MM.1S (cell line): Measurements from ENCODE around the gene MTHFD2.

Experiments
- DNase-seq: peaks from one replicate; pipeline ENCODE4 v3.0.0-alpha.2; 2015
- H2AFZ ChIP-seq: fragments of 300-600 bp; sonication (generic); 2 replicates; pipeline ENCODE4 v1.6.0; 2016; ENCODE audit warnings: antibody characterized with exemption, low read length
- H3F3A ChIP-seq: fragments of 300-600 bp; sonication (generic); 2 replicates; pipeline ENCODE4 v1.6.1; 2016; ENCODE audit warnings: mild to moderate bottlenecking, antibody characterized with exemption, low read length, moderate library complexity, mixed read lengths; ENCODE audit not compliant: insufficient read depth
- H3K27ac ChIP-seq: fragments of 300-600 bp; sonication (generic); 2 replicates; pipeline ENCODE4 v1.5.1; 2016; ENCODE audit warnings: mild to moderate bottlenecking, low read length
- H3K27me3 ChIP-seq: fragments of 300-600 bp; sonication (generic); replicated peaks from 2 replicates; pipeline ENCODE4 v1.6.0; 2016; ENCODE audit warnings: low read length; ENCODE audit not compliant: insufficient read depth
- H3K36me3 ChIP-seq: fragments of 300-600 bp; sonication (generic); replicated peaks from 2 replicates; pipeline ENCODE4 v1.6.1; 2016; ENCODE audit warnings: mild to moderate bottlenecking, low read length, mixed read lengths; ENCODE audit not compliant: insufficient read depth
- H3K4me1 ChIP-seq: fragments of 300-600 bp; sonication (generic); 2 replicates; pipeline ENCODE4 v1.6.1; 2016; ENCODE audit warnings: low read length, mixed read lengths
- H3K4me2 ChIP-seq: fragments of 300-600 bp; sonication (generic); 2 replicates; pipeline ENCODE4 v1.6.0; 2016; ENCODE audit warnings: low read depth, low read length
- H3K4me3 ChIP-seq: fragments of 300-600 bp; sonication (generic); 2 replicates; pipeline ENCODE4 v1.5.1; 2016; ENCODE audit warnings: low read length, mixed read lengths
- H3K79me2 ChIP-seq: fragments of 300-600 bp; sonication (generic); 2 replicates; pipeline ENCODE4 v1.6.1; 2016; ENCODE audit warnings: mixed run types, low read length, mixed read lengths
- H3K9ac ChIP-seq: fragments of 300-600 bp; sonication (generic); 2 replicates; pipeline ENCODE4 v1.6.1; 2016; ENCODE audit warnings: low read length, mixed read lengths
- H3K9me2 ChIP-seq: fragments of 300-600 bp; sonication (generic); replicated peaks from 2 replicates; pipeline ENCODE4 v1.6.1; 2016; ENCODE audit warnings: mild to moderate bottlenecking, low read length, mixed read lengths; ENCODE audit not compliant: insufficient read depth
- H3K9me3 ChIP-seq: fragments of 300-600 bp; sonication (generic); replicated peaks from 2 replicates; pipeline ENCODE4 v1.6.1; 2016; ENCODE audit warnings: mild to moderate bottlenecking, low read length, mixed read lengths; ENCODE audit not compliant: insufficient read depth
- H4K20me1 ChIP-seq: fragments of 300-600 bp; sonication (generic); 2 replicates; pipeline ENCODE4 v1.6.1; 2016; ENCODE audit warnings: mild to moderate bottlenecking, low read length, moderate library complexity, mixed read lengths; ENCODE audit not compliant: insufficient read depth
- EZH2 ChIP-seq: fragments of 300-600 bp; sonication (generic); optimal IDR thresholded peaks from 2 replicates; pipeline ENCODE3; 2017; ENCODE audit warnings: low read depth, mild to moderate bottlenecking, antibody characterized with exemption, low read length, mixed read lengths
- EZH2phosphoT487 ChIP-seq: fragments of 300-600 bp; sonication (generic); IDR thresholded peaks from 2 replicates; pipeline ENCODE4 v1.6.1; 2018; ENCODE audit warnings: antibody characterized with exemption, low read length
- TF ChIP-seq, protein P1 (sequence below): fragments of 300-600 bp; sonication (generic); IDR thresholded peaks from 2 replicates; pipeline ENCODE4 v1.5.1; 2016; ENCODE audit warnings: antibody characterized with exemption, low read length, mixed read lengths

Gene MTHFD2

DNA sequence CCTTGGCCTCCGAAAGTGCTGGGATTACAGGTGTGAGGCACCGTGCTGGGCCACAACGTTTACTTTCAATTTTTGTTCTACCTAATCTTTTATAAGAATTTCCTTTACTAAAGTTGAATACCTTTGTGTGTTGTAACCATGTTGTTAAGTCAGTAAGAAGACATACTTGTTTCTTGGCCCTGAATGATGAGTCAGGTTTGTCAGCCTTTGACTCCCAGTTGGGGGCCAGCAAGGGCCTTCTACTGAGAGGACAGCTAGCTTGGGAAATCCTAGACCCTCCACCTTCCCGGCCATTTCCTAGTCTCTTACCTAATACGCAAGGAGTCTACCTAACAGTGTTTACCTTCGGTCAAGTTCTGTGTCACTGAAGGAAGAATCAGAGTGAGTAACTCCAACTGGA is 22.7 kb downstream of the MTHFD2 start:
- Histone ChIP-seq H3K9me3 (no peaks in the 10 kb centered on the region), H3K4me1 (no peaks in the 10 kb centered on the region), H3K36me3 (no peaks in the 10 kb centered on the region), H3K9ac (no peak overlapping the region), H3K9me2 (no peaks in the 10 kb centered on the region), H2AFZ (no peak overlapping the region), H3F3A (no peaks in the 10 kb centered on the region; the same call in 1 of the 2 replicates), H3K27me3 (no peaks in the 10 kb centered on the region), H3K4me2 (no peak overlapping the region), H4K20me1 (no peaks in the 10 kb centered on the region), H3K27ac (no peak overlapping the region), H3K4me3 (no peak overlapping the region), H3K79me2 (no peaks in the 10 kb centered on the region)
- TF ChIP-seq, protein P1, sequence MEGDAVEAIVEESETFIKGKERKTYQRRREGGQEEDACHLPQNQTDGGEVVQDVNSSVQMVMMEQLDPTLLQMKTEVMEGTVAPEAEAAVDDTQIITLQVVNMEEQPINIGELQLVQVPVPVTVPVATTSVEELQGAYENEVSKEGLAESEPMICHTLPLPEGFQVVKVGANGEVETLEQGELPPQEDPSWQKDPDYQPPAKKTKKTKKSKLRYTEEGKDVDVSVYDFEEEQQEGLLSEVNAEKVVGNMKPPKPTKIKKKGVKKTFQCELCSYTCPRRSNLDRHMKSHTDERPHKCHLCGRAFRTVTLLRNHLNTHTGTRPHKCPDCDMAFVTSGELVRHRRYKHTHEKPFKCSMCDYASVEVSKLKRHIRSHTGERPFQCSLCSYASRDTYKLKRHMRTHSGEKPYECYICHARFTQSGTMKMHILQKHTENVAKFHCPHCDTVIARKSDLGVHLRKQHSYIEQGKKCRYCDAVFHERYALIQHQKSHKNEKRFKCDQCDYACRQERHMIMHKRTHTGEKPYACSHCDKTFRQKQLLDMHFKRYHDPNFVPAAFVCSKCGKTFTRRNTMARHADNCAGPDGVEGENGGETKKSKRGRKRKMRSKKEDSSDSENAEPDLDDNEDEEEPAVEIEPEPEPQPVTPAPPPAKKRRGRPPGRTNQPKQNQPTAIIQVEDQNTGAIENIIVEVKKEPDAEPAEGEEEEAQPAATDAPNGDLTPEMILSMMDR, result no peak
- TF ChIP-seq EZH2phosphoT487, result no peak
- TF ChIP-seq EZH2, result no peak
- no peak for DNase-seq

DNA sequence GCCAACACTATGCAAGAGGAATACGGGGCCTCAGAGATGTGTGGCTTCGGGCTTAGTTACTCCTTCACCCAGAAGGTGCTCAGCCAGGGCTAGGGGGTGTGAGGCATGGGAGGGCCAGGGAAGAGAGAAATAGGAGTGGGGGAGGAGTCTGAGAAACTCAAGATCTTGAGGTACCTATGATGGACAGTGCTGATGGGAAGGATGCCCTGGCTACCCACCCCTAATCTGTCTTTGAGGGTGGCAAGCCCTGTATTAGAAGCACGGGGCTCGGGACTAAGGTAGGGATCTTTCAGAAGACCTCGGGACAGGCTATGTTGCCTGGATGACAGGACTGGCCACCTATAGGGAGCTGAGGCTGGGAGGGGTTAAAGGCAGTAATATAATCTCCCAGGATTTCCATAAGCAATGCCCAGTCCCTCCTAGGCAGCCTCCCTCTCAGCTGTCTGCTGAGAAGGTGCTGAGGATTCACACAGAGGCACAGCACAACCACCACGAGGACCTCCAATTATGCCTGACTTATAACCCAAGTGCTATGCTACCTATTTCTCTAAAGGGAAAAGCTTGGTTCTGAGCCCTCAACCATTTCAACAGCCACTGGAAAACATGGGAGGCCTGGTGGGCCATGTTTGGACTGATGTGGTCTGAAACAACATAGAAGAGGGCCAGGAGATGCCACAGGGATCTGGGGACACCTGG is 23.3 kb downstream of the MTHFD2 start:
- Histone ChIP-seq H3K79me2 (no peaks in the 10 kb centered on the region), H3K27me3 (no peaks in the 10 kb centered on the region), H3K9me2 (no peaks in the 10 kb centered on the region), H4K20me1 (no peaks in the 10 kb centered on the region), H3K4me3 (no peak overlapping the region), H3K27ac (no peak overlapping the region), H3K9ac (no peak overlapping the region), H3F3A (no peaks in the 10 kb centered on the region; the same call in 1 of the 2 replicates), H2AFZ (no peak overlapping the region), H3K4me2 (no peak overlapping the region), H3K36me3 (no peaks in the 10 kb centered on the region), H3K4me1 (no peaks in the 10 kb centered on the region), H3K9me3 (no peaks in the 10 kb centered on the region)
- TF ChIP-seq EZH2phosphoT487 (no peak), EZH2 (no peak)
- TF ChIP-seq, protein P1, result no peak
- DNase-seq, result no peak

DNA sequence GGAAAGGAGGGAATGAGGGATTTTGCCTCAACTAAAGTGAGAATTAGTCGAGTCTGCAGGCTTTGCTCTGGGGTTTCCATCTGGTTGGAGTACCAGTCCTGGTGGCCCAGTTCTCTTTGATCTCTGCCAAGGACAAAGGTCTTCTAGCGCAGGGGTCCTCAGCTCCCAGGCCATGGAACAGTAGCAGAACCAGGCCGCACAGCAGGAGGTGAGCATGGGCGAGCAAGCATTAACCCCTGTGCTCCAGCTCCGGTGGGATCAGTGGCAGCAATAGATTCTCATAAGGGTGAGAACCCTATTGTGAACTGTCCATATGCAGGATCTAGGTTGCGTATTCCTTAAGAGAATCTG is 23.9 kb downstream of the MTHFD2 start:
- Histone ChIP-seq H3K4me1 (no peaks in the 10 kb centered on the region), H3K9ac (no peak overlapping the region), H3F3A (no peaks in the 10 kb centered on the region; the same call in 1 of the 2 replicates), H3K27me3 (no peaks in the 10 kb centered on the region), H4K20me1 (no peaks in the 10 kb centered on the region), H3K4me2 (no peak overlapping the region), H3K9me3 (no peaks in the 10 kb centered on the region), H3K27ac (no peak overlapping the region), H3K79me2 (no peaks in the 10 kb centered on the region), H3K9me2 (no peaks in the 10 kb centered on the region), H3K4me3 (no peak overlapping the region), H3K36me3 (no peaks in the 10 kb centered on the region), H2AFZ (no peak overlapping the region)
- TF ChIP-seq EZH2phosphoT487, result no peak
- TF ChIP-seq EZH2, result no peak
- TF ChIP-seq, protein P1, result no peak
- no peak for DNase-seq
